Ishikawa (cell line): Measurements from ENCODE around the gene MACROD2.

Experiments
- CREB1 ChIP-seq: IDR thresholded peaks from 2 replicates; pipeline ENCODE4 v1.6.1; 2012; ENCODE audit warnings: low read depth
- EP300 ChIP-seq: IDR thresholded peaks from 2 replicates; pipeline ENCODE4 v1.6.1; 2012; ENCODE audit warnings: borderline replicate concordance
- MAX ChIP-seq: IDR thresholded peaks from 2 replicates; pipeline ENCODE4 v1.6.1; 2012
- RAD21 ChIP-seq: IDR thresholded peaks from 2 replicates; pipeline ENCODE4 v1.6.1; 2012; ENCODE audit warnings: low read depth
- USF1 ChIP-seq: IDR thresholded peaks from 2 replicates; pipeline ENCODE4 v1.6.1; 2012

- TF ChIP-seq RAD21, result no peak
- TF ChIP-seq MAX, result no peak
- TF ChIP-seq EP300, result no peak
- TF ChIP-seq USF1, result no peak
- TF ChIP-seq CREB1, result no peak
These were observed 2023.6 kb downstream of the MACROD2 start for GRCh38 chr20:16018881-16019280.
